ENCODE measurements around the gene PCARE.
"Not testable (repeated sequence)": the region's sequence is repeated elsewhere in the genome, so short reads cannot be mapped to it uniquely, and the experiment has no call there.

The PCARE gene

DNA sequence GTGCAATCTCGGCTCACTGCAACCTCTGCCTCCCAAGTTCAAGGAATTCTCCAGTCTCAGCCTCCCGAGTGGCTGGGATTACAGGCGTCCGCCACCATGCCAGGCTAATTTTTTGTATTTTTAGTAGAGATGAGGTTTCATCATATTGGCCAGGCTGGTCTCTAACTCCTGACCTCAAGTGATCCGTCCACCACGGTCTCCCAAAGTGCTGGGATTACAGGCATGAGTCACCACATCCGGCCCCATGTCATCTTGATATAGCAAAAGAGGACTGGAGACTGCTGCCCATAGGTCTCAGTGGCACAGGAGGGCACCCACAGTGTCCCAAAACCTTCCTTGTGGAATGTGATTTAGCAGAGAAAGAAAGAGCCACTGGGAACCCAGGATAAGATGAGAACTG, 16.0 kb upstream of the PCARE start:
- not testable (repeated sequence) for DNase-seq

DNA sequence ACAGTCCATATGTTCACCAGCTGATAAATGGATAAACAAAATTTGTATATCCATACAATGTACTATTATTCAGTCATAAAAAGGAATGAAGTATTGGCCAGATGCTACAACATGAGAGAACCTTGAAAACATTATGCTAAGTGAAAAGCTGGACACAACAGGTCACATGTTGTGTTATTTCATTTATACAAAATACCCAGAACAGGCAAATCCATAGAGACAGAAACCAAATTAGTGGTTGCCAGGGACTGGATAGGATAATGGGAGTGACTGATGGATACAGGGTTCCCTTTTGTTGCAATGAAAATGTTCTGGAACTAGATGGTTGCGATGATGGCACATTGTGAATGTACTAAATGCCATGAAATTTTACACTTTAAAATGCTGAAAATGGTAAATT, 10.2 kb upstream of the PCARE start:
- DNase-seq, result no peak

DNA sequence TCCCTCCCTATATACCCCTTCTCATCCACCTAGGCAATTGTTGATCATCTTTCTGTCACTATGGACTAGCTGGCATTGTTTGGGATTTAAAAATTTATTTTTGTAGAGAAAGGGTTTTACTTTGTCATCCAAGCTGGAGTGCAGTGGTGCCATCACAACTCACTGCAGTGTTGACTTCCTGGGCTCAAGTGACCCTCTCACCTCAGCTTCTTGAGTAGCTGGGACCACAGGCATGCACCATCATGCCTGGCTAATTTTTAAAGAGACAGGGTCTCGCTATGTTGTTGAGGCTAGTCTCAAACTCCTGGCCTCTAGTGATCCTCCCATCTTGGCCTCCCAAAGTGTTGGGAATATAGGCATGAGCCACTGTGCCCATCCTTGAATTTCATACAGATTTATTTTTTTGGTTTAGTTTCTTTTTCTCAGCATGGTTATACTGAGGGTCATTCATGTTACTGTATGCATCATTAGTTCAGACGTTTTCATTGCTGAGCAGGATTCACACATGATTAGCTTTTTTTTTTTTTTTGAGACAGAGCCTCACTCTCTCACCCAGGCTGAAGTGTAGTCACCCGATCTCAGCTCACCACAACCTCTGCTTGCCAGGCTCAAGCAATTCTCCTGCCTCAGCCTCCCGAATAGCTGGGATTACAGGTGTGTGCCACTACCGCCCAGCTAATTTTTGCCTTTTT, 8.6 kb upstream of the PCARE start:
- no peak for DNase-seq

DNA sequence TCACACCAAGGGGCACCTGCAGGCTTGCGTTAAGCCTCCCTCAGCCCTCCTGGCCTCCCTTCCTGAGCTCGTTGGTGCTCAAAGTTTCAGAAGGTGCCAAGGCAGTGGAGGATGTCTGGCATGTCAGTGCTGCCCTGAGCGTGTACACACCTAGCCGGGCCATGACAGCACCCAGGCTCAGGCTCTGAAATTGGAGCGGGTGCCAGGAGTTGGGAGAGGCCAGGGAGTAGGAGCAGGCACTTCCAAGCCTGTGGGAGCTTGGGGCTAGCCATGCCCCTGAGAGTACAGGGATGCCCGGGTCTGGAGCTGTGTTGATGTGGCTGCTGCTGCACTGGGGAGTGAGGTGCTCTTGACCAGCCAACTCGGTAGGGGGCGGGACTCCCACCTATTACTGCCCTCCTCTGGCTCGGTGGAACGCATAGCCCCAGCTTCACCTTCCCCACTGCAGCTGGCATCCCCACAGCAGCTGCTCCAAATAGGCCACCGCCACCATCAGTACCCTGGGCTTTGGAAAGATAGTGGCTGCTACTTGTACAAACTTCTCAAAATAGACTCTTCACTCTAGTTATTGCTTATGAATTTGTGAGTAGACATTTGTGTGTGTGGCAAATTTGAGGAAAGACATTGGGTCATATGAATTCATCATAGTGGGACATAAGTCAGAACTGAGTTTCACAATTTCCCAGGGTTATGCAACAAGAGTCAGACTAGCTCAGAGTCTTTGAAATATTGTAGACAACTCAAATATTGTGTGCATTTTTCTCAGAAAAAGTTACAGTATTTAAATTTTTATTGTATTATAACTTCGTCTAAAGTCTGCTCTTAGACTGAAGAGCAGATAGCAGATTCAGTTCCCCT, 6.8 kb upstream of the PCARE start:
- no peak for DNase-seq

DNA sequence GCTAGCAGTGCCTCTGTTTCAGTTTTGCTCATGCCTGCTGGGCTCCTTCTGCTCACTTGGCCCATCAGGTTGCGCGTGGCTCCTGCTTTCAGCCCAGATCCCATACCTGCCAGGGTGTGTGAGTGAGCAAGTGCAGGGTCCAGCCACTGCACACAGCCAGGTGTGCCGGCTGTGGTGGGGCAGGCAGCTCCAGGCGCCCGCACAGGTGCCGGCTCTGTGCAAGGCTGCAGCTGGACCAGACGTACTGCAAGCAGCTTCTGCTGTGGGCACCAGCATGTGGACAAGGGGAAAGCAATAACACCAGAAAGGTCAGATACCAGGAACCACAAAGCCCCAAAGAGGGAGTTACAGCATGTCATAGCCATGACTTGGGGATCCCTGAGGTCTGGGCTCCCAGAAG, 5.6 kb upstream of the PCARE start:
- DNase-seq, result no peak

DNA sequence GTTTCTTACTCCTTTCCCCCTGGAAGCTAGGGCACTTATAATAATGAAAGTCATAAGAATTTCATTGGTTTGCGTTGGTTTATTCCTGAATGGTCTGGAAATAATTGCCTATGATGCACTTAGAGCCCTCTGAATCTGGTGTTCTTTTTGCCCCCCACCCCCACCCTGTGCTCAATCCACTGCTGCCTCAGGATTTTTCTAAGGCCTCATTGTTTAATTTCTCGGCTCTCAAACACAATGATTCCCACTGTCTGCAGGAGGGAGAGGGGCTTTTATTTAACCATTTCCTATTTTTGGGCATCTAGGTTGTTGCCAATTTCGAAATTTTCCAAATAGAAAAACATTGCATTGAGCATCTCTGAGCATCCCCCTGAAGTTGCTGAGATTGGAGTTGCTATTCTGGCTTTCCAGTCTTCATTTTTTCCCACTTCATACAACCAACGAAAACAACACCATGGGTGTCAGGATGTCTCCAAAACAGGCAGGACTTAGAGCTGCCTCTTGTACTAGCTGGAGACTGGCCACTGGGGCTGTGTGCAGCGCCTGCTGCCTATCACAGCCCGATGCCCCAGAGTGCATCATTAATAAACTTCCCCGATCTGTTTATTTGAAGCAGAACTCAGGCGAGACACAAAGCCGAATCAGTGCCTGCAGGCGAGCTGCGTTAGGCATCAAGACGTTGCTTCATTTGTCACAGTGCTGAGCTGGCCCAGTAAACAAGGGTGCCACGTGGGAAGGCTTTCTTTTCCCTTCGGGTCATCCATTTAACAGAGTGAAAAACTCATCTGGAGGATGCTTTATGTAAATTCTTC, 1.8 kb upstream of the PCARE start:
- DNase-seq, result no peak

DNA sequence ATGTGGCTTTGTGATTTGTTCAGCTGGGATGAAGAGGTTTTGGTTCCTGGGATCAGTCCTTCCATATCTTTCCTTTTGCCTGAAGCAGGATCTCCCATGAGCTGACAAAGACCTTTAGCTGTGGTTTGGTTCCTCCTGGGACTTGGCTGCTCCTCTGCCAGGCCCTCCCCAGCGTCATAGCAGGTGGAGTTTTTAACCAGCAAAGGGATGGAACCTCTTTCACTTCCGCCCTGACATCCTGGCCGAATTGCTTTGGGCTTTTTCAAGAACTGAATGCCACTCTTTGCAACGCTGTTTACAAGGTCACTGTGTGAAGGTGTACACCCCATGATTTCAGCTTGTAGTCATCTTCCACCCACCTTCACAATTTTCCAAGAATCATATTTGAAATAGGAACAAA, 390 bp downstream of the PCARE start:
- DNase-seq, result no peak

DNA sequence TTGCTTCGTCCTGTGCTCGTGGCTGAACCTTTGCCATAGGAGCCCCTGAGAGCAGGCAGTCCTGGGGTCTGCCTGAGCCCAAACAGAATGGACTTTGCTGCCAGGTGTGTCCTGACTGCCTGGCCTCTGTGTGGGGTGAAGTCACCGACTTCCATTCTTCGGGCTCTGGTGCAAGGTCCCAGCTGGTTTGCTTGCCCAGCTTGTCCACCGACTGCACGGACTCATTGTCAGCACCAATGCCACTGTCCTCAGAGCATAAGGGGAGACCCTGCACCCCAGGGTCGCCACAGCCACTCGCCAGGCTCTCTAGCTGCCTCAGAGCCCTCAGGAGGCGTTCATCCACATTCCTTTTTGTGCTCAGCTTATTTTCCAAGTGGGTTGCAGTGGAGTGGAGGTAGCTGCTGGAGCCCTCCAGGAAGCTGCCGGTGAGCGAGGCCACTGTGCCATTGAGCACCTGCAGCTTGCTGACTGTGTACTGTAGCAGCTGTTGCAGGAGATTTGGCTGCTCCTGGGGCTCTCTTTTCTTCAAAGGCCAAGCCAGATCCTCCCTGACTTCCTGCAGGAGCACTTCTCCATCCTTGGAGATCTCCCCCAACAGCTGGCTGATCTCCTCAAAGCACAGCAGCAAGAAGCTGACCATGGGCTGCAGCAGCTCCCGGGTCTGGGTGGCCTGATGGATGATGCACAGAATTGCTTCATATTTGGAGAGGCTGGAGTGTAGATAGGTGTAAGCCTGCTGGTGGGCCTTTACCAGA, 1.2 kb downstream of the PCARE start:
- DNase-seq, result no peak

DNA sequence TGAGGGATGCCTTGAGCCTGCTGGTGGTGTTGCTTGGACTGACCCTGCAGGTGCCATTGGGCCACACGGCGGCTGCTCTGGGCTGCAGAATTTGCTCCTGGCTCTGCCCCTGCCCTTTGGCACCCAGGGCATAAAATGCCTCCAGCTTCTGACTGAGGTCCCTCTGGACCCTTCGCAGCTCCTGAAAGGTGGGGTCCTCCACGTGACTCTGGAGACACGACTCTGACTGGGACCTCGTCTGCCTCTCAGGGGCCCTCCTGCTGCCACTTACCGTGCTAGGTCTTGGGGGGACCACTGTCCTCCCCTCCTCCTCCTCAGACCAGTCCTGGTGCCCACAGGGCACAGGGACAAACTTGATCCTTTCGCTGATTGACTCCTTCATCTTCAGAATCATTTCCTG, 2.1 kb downstream of the PCARE start:
- no peak for DNase-seq

DNA sequence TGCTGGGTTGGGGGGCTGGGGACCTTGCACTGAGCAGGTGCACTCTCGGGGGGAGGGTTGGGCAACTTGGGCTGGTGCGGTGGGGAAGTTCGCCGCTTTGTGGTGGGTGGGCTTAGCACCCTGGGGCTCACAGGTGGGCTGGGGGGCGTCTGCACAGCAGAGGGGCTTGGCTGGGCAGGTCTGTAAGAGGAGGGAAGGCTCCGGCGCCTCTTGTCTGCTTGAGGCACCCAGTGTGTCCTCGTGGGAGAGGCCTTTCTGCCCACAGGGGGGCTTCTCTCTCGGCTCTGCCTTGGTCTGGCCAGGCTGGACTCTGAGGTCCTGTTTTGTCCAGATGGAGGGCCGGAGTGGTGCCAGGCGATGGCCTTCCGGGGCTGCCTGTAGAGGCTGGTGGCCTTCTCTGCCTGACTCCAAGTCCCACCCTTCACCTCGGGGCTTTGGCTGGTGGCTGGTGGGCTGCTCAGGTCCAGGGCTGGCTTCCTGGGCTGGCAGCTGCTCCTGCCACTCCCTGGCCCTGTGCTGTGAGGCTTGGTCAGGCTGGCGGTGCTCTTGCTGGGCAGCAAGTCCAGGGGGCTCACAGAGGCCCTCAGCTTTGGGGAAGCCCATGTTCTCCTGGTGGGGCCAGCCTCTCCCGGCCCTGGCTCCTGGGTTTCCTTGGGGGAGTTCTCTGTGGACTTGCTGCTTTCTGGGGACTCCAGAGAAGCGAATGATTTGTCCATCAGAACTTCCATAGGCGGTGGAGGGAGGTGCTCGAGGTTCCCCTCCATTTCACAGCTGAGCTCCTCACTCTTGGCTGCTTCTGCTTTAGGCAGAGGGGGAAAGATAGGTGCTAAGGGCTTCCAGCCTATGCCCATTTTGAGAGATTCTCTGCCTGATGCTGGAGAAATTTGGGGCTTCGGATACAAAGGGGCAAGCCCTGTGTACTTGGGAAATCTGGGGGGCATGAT, 3.0 kb downstream of the PCARE start:
- DNase-seq, result no peak

DNA sequence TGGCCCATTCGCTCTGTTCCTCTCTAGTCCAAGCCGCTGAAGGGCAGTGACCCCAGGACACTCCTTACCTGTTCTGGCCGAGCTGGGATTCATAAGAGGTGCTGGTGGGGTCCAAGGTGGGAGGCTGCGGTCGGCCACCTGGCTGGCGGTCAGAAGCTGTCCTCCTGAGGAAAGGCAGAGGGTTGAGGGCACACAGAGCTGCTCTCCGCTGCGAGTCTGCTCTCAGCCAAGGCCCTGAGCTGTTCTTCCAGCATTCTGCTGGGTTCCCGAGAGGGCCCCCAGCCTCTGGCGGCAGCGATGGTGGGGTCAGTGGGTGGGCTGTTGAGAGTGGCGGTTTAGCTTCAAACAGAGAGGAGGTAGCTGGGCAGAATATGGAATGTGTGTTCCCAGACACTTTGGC, 3.8 kb downstream of the PCARE start:
- no peak for DNase-seq

DNA sequence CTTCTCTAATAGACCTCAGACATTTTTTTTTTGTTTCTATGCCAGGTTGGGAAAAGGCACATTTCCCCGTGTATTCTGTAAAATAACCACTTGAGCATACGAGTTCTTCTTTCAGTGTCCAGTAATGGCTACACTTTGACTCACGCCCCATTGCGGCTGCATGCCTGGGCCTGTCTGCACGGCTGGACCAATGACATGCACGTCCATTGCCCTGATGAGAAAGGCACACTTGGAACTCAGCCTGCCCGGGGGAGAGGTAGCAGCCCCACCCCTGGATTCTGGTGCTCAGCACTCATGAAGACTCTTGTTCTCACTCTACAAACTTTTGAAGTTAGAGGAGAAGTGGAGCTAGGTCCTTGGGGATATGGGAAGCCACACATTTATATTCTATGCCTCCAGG, 5.8 kb downstream of the PCARE start:
- no peak for DNase-seq

DNA sequence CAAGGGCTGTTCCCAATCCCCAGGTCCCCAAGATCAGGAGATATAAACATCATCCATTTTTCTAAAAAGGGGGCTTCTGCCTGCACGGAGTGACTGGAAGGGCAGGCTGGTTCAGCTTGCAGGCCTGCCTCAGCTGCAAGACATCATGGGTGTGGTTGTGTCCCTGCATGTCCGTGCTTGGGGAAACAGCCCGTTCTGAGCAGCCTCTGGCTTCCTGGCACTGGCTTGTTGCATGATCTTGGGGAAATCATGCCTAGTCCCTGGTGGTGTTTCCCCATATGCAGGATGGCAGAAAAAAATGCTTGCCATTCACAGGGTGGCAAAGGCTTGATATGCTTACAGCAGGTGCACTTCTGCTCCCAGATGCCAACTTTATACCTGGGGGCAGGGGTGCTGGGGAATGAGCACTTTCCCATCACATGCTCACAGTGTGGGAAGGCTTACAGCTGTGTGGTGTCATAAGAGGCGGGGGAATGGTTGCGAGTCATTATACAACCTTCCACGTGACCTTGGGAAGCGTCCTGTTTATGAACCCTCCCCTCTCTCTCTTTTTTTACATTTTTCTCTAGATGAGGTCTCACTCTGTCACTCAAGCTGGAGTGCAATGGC, 7.2 kb downstream of the PCARE start:
- DNase-seq, result no peak

DNA sequence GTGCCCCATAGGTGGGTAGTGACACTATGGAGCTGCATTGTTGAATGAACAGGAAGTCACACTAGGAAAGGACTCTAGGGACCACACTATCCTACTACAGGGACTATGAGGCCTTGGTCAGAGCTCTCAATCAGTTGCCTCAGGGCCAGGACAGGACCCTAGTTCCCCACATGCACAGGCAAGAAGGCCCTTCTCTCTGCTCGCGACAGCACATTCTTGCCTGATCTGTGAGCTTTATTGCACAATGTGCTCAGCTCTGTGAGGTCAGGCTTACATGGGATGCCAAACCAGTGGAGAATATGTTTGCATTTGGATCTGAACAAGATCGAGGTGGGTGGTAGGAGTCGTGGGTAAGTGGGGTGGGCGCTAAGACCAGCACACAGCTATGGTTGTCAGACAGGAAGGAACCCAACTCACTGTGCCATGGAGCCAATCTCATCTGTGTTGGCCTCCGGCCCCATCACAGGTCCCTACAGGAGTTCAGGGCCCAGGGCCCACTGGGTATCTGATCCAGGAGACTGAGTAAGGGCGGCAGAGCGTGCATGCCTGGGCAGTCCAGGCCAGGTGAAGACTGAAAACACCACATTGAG, 8.0 kb downstream of the PCARE start:
- DNase-seq, result no peak

DNA sequence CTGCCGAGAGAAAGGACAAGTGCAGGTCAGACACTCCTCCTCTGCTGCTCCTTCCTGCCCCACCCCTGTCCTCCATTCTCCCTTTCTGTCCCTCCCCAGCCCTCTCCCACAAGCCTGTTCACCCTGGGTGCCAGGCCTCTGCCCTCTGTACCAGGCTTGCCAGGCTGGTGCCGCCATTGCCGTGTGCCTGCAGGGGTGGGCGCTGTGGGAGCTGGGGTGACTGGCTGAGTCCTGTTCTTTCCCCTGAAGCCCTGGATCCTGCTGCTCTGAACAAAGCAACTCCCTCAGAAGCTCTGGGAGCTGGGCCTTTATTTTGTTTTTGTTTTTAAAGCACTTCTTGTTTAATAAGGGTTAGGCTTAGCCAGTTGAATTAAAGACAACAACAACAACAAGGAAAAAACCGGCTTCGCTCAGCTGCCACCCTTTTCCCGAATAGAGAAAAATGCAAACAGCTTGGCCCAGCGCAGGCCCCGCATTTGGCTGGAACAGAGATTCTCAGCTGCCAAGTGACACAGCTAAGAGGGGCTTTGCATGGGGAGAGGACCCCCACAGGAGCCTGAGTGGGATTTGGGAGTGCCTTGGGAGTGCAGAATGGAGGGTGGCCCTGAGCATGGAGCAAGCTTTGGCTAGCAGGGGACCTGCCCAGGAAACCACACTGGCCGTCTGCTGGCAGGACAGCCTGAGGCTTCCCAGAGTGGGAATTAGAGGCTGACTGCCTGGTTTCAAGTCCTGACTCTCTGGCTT, 9.1 kb downstream of the PCARE start:
- DNase-seq, result no peak

DNA sequence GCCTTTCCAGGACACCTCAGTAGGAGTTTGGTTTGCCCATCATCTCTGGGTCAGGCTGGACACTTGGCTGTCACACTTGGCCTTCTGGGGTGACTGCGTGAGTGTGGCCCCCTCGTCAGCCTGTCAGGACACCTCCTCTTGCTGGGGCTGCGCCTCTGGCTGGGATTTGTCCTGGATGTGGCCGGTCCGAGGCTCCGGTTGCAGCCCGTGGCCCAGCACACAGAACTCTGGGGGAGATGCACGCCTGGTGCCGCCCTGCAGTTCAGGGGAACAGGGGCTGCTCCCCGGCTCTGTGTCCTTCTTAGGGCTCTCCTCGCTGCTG, 9.6 kb downstream of the PCARE start:
- DNase-seq, result no peak

DNA sequence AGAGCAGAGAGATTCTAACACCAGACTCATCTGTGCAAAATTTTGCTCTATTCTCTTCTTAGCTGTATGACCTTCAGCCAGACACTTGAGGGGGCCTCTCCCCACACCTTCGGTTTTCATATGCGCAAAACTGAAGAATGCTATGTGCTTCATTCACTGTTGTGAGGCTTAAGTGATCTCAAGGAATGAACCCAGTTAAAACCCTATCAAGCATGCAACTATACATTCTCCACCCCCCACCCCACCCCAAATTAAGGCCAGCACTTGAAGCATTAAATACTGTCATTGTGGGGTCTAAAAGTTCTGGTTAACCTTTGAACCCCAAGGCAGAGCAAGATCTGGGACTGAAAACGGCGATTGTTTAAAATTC, 10.0 kb downstream of the PCARE start:
- no peak for DNase-seq

DNA sequence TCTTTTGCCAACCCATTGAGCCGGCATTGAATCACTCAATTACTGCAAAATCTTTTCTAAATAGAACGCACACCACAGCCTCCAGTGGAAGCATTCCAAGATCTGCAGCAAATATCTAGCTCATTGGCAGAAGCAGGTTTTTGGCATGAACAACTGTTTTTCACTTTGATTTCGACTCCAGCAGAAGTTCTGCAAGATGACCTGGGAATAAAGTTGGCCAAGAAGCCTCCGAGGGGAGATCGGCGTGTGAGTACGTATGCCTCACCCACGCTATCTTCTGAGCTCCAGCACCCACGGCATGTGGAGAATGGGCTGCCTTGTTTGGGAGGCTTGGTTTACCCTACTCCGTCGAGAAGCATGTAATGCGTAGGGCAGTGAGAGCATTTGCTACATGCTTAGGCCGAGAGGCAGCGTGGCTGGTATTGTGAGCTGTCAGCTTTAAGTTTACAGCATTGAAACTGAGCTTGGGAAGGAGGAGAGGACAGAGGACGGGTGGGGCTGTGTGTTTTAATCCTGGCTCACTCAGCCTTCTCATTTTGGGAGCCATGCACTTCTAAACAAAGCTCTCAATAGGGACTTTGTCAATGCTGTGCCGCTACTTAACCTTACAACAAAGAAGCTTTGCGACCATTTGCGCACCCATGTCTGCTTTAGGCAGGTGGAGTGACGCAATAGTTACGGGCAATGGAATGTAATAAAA, 10.5 kb downstream of the PCARE start:
- DNase-seq, result no peak

DNA sequence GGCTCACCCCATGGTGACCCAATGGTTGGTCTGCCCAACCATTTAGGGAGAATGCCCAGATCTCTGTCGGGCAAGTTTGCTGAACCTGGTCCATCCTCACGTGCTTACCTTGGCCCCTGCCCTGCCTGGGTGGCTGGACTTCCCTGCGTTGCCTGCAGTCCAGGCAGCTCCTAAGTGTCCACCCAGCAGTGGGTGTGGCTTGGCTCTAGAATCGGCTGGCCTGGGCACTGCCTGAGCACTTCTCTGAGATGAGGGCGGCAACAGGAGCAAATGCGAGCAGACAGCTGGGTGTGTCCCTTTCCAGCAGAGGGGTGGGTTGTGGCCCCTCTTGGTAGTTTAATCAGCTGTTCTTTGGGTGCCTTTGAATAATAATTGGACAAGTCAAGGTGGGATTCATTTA, 11.3 kb downstream of the PCARE start:
- no peak for DNase-seq

DNA sequence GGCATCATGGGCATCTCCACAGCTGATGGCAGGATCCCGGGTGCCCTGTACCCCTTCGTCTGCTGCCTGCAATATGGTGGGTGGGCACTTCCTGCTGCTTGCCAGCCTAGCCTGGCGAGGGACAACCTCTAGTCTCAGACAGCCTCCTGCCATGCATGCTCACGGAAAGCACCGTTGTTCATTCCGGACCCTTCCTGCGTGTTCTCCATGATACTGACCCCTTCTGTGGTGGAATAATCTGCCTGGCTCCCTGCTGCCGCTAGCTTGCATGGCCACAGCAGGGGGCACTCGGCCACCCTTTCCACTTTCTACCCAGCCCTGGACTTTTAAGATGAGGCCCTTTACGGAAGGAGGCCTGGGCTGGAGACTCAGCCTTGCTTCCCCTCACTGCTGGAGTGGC, 12.0 kb downstream of the PCARE start:
- no peak for DNase-seq
